Transverse colon (tissue), 3 donors: ENCODE results near the gene LENG1.

Source experiments
- CTCF ChIP-seq, 5 experiments: fragments of 200-600 bp in 3 of 5; fragments of 450-650 bp in 2 of 5; sonication (generic) in 3 of 5; IDR thresholded peaks; 1 replicate in 2 of 5; 2 replicates in 3 of 5; pipeline ENCODE4 v1.5.1; 2016 to 2017; ENCODE audit warnings: antibody characterized with exemption in 5 of 5, inconsistent platforms in 3 of 5, mild to moderate bottlenecking in 2 of 5, moderate library complexity in 1 of 5
- EP300 ChIP-seq: sonication (generic); formaldehyde crosslinking; IDR thresholded peaks from one replicate; pipeline ENCODE4 v1.6.1; 2017; ENCODE audit warnings: antibody characterized with exemption, low read depth
- POLR2A ChIP-seq: fragments of 450-650 bp; IDR thresholded peaks from one replicate; pipeline ENCODE4 v1.6.1; 2016; ENCODE audit warnings: antibody characterized with exemption, mild to moderate bottlenecking, moderate library complexity

GRCh38 chr19:54206030-54206830 lies 46.7 kb upstream of the LENG1 start:
- no peak for TF ChIP-seq POLR2A
- no peak for TF ChIP-seq CTCF (IDR thresholded peaks at IDR 0.05)
- no peak for TF ChIP-seq EP300
